ENCODE data around the gene HDAC9. TPM values are rescaled to one million over a fixed set of nuclear protein-coding genes. Genes with fewer than 3 reads are reported as not detected.

Gene HDAC9
- total RNA-seq, 4 donors from 2014 or later, result 3.4 to 7.2 (median 4.5) TPM

GRCh38 chr7:18521236-18521589 lies 25.7 kb downstream of the HDAC9 start:
- 86% methylated on average over 3 of the region's 3 CpGs for WGBS
- H3K4me1 ChIP-seq, result no peaks in the 10 kb centered on the region
- no peak overlapping the region for H3K4me3 ChIP-seq
- no peaks in the 10 kb centered on the region for H3K36me3 ChIP-seq
- DNase-seq (ENCODE audit: low spot score in 2 of 2), result no peak
- no peak for TF ChIP-seq POLR2AphosphoS5 (IDR thresholded peaks at IDR 0.05)
- H3K27me3 ChIP-seq, result no peaks in the 10 kb centered on the region
- H3K9me3 ChIP-seq, result no peaks in the 10 kb centered on the region
- H3K27ac ChIP-seq, result no peak overlapping the region

- Histone ChIP-seq H3K9me3 (no peaks in the 10 kb centered on the region), H3K27ac (no peak overlapping the region), H3K4me3 (no peak overlapping the region), H3K36me3 (no peaks in the 10 kb centered on the region), H3K27me3 (no peaks in the 10 kb centered on the region), H3K4me1 (no peaks in the 10 kb centered on the region)
- no peak for TF ChIP-seq POLR2A (IDR thresholded peaks at IDR 0.05)
- TF ChIP-seq CTCF (IDR thresholded peaks at IDR 0.05), result no peak
- TF ChIP-seq EP300 (IDR thresholded peaks at IDR 0.05), result no peak
- TF ChIP-seq POLR2AphosphoS5 (IDR thresholded peaks at IDR 0.05), result no peak
- no peak for DNase-seq (ENCODE audit: low spot score in 2 of 2)
- 79% methylated on average over 5 of the region's 5 CpGs for WGBS
These were observed 26.5 kb downstream of the HDAC9 start for GRCh38 chr7:18521945-18522566.

GRCh38 chr7:18524248-18524647 lies 28.7 kb downstream of the HDAC9 start:
- DNase-seq (ENCODE audit: low spot score in 2 of 2), result no peak
- Histone ChIP-seq H3K4me3 (no peak overlapping the region), H3K9me3 (no peaks in the 10 kb centered on the region), H3K4me1 (no peaks in the 10 kb centered on the region), H3K36me3 (no peaks in the 10 kb centered on the region), H3K27ac (no peak overlapping the region), H3K27me3 (no peaks in the 10 kb centered on the region)
- WGBS, result 84% methylated on average over 3 of the region's 3 CpGs
- TF ChIP-seq CTCF (IDR thresholded peaks at IDR 0.05), result no peak
- TF ChIP-seq POLR2A (IDR thresholded peaks at IDR 0.05), result no peak
- TF ChIP-seq POLR2AphosphoS5 (IDR thresholded peaks at IDR 0.05), result no peak
- no peak for TF ChIP-seq EP300 (IDR thresholded peaks at IDR 0.05)

GRCh38 chr7:18526368-18526878 lies 30.9 kb downstream of the HDAC9 start:
- TF ChIP-seq POLR2AphosphoS5 (IDR thresholded peaks at IDR 0.05) (no peak), CTCF (IDR thresholded peaks at IDR 0.05) (no peak)
- no peaks in the 10 kb centered on the region for H3K9me3 ChIP-seq
- H3K27me3 ChIP-seq, result no peaks in the 10 kb centered on the region
- no peak overlapping the region for H3K27ac ChIP-seq
- H3K4me3 ChIP-seq, result no peak overlapping the region
- no peaks in the 10 kb centered on the region for H3K36me3 ChIP-seq
- no peaks in the 10 kb centered on the region for H3K4me1 ChIP-seq
- no peak for DNase-seq (ENCODE audit: low spot score in 2 of 2)

GRCh38 chr7:18529239-18529638 lies 33.7 kb downstream of the HDAC9 start:
- WGBS, result 56% methylated on average over 1 of the region's 1 CpG
- Histone ChIP-seq H3K36me3 (no peaks in the 10 kb centered on the region), H3K27ac (no peak overlapping the region), H3K4me1 (no peaks in the 10 kb centered on the region), H3K4me3 (no peak overlapping the region), H3K9me3 (no peaks in the 10 kb centered on the region), H3K27me3 (no peaks in the 10 kb centered on the region)
- TF ChIP-seq POLR2AphosphoS5 (IDR thresholded peaks at IDR 0.05) (no peak), CTCF (IDR thresholded peaks at IDR 0.05) (no peak)
- DNase-seq (ENCODE audit: low spot score in 2 of 2), result no peak
